Measurements from ENCODE around the gene PAQR3. TPM values are rescaled to one million over a fixed set of nuclear protein-coding genes. Genes with fewer than 3 reads are reported as not detected.

PAQR3 gene
- 10.3 TPM for polyA plus RNA-seq (2013, experiment 1 of 2)
- 11.8 TPM for polyA plus RNA-seq (2013, experiment 2 of 2)

GRCh38 chr4:78938868-78939666 lies at the start of gene PAQR3:
PAQR3 (minus strand) TSS chr4:78939438; CDS start chr4:78939224, 214 bp downstream.
- no peak within 1 kb of the TSS for H2BK5ac ChIP-seq (ENCODE audit: low read depth, low read length, poor library complexity, severe bottlenecking)
- DNase-seq: peak; percentile 79
- peaks cover 3% of the 10 kb centered on the region for H3K4me1 ChIP-seq (ENCODE audit: control insufficient read depth, insufficient read depth, low read depth, low read length)
- H3K4me2 ChIP-seq (ENCODE audit: low read length, poor library complexity, severe bottlenecking): peak within 1 kb of the TSS; percentile 82
- peak within 1 kb of the TSS in 1 of 2 experiments; percentile 98 for H3K14ac ChIP-seq (ENCODE audit: low read length in 2 of 2)
- H2AFZ ChIP-seq (ENCODE audit: low read depth, low read length): peak within 1 kb of the TSS; percentile 99
- peak within 1 kb of the TSS; percentile 99 for H3K9ac ChIP-seq (ENCODE audit: low read length)
- peak within 1 kb of the TSS; percentile 55 for H4K91ac ChIP-seq (ENCODE audit: low read length)
- under 1% methylated on average over 65 of the region's 77 CpGs for WGBS
- H4K8ac ChIP-seq (ENCODE audit: low read length): peak within 1 kb of the TSS; percentile 92
- peaks cover 19% of the 10 kb centered on the region for H3K79me1 ChIP-seq (replicated peaks; ENCODE audit: low read length, poor library complexity, severe bottlenecking)
- H2BK12ac ChIP-seq (ENCODE audit: low read length in 2 of 2): peak within 1 kb of the TSS in 1 of 2 experiments; percentile 32
- no peaks in the 10 kb centered on the region for H3K9me3 ChIP-seq (ENCODE audit: control insufficient read depth, low read length)
- peak within 1 kb of the TSS; percentile 60 to 100 for H3K23ac ChIP-seq (ENCODE audit: low read length in 2 of 2)
- H3K27me3 ChIP-seq (ENCODE audit: control insufficient read depth in 1 of 2, insufficient read depth in 1 of 2, low read length in 2 of 2): no peaks in the 10 kb centered on the region
- H2BK15ac ChIP-seq (ENCODE audit: low read depth, poor library complexity, severe bottlenecking): peak within 1 kb of the TSS; percentile 99
- peak within 1 kb of the TSS; percentile 11 to 90 for H3K18ac ChIP-seq (ENCODE audit: low read depth in 1 of 2, low read length in 2 of 2)
- H2AK5ac ChIP-seq (ENCODE audit: low read length, severe bottlenecking): no peak within 1 kb of the TSS
- H3K27ac ChIP-seq (ENCODE audit: low read length, poor library complexity, severe bottlenecking): peak within 1 kb of the TSS; percentile 16
- peak within 1 kb of the TSS in 1 of 2 experiments; percentile 69 for H3K4ac ChIP-seq (ENCODE audit: low read depth in 1 of 2, low read length in 2 of 2)
- H3K36me3 ChIP-seq (ENCODE audit: control insufficient read depth in 1 of 2, insufficient read depth in 2 of 2, low read depth in 1 of 2, low read length in 2 of 2): peaks cover 0 to 5% of the 10 kb centered on the region in 2 experiments
- peak within 1 kb of the TSS; percentile 88 to 98 for H3K4me3 ChIP-seq (ENCODE audit: insufficient read depth in 1 of 2, low read depth in 1 of 2, low read length in 2 of 2)
- peak within 1 kb of the TSS; percentile 79 for H2BK120ac ChIP-seq (ENCODE audit: low read depth, low read length)

- no peak overlapping the region for H3K14ac ChIP-seq (ENCODE audit: low read length in 2 of 2)
Observed at GRCh38 chr4:78987683-78988082, 48.4 kb upstream of the PAQR3 start.

GRCh38 chr4:78984593-78984992 lies 45.4 kb upstream of the PAQR3 start:
- WGBS: 69% methylated on average over 2 of the region's 2 CpGs
- no peak for DNase-seq

More at GRCh38 chr4:78987683-78988082, 48.4 kb upstream of the PAQR3 start:
- H3K4ac ChIP-seq (ENCODE audit: low read depth in 1 of 2, low read length in 2 of 2): no peak overlapping the region
- H3K27ac ChIP-seq (ENCODE audit: low read length, poor library complexity, severe bottlenecking): no peak overlapping the region
- H3K4me2 ChIP-seq (ENCODE audit: low read length, poor library complexity, severe bottlenecking): no peak overlapping the region
- H3K4me3 ChIP-seq (ENCODE audit: insufficient read depth in 1 of 2, low read depth in 1 of 2, low read length in 2 of 2): no peak overlapping the region
- H3K27me3 ChIP-seq (ENCODE audit: control insufficient read depth in 1 of 2, insufficient read depth in 1 of 2, low read length in 2 of 2): no peaks in the 10 kb centered on the region
- no peak overlapping the region for H2BK15ac ChIP-seq (ENCODE audit: low read depth, poor library complexity, severe bottlenecking)
- no peak overlapping the region for H3K9ac ChIP-seq (ENCODE audit: low read length)
- H3K79me1 ChIP-seq (replicated peaks; ENCODE audit: low read length, poor library complexity, severe bottlenecking): no peaks in the 10 kb centered on the region
- no peak overlapping the region for H2AK5ac ChIP-seq (ENCODE audit: low read length, severe bottlenecking)
- H4K8ac ChIP-seq (ENCODE audit: low read length): no peak overlapping the region
- no peaks in the 10 kb centered on the region for H3K4me1 ChIP-seq (ENCODE audit: control insufficient read depth, insufficient read depth, low read depth, low read length)
- whole genome bisulfite sequencing: 95% methylated on average over 1 of the region's 1 CpG
- no peak overlapping the region for H2BK5ac ChIP-seq (ENCODE audit: low read depth, low read length, poor library complexity, severe bottlenecking)
- DNase-seq: no peak
- no peak overlapping the region for H2BK12ac ChIP-seq (ENCODE audit: low read length in 2 of 2)
- no peak overlapping the region for H2AFZ ChIP-seq (ENCODE audit: low read depth, low read length)
- no peak overlapping the region for H3K23ac ChIP-seq (ENCODE audit: low read length in 2 of 2)
- H4K91ac ChIP-seq (ENCODE audit: low read length): no peak overlapping the region
- H3K18ac ChIP-seq (ENCODE audit: low read depth in 1 of 2, low read length in 2 of 2): no peak overlapping the region
- no peak overlapping the region for H2BK120ac ChIP-seq (ENCODE audit: low read depth, low read length)
- no peaks in the 10 kb centered on the region for H3K9me3 ChIP-seq (ENCODE audit: control insufficient read depth, low read length)
- no peaks in the 10 kb centered on the region for H3K36me3 ChIP-seq (ENCODE audit: control insufficient read depth in 1 of 2, insufficient read depth in 2 of 2, low read depth in 1 of 2, low read length in 2 of 2)

GRCh38 chr4:78975865-78976264 lies 36.6 kb upstream of the PAQR3 start:
- Histone ChIP-seq H3K4me3 (ENCODE audit: insufficient read depth in 1 of 2, low read depth in 1 of 2, low read length in 2 of 2) (no peak overlapping the region), H2BK120ac (ENCODE audit: low read depth, low read length) (no peak overlapping the region), H3K4me2 (ENCODE audit: low read length, poor library complexity, severe bottlenecking) (no peak overlapping the region), H2AK5ac (ENCODE audit: low read length, severe bottlenecking) (no peak overlapping the region), H3K4ac (ENCODE audit: low read depth in 1 of 2, low read length in 2 of 2) (no peak overlapping the region), H3K27me3 (ENCODE audit: control insufficient read depth in 1 of 2, insufficient read depth in 1 of 2, low read length in 2 of 2) (no peaks in the 10 kb centered on the region), H3K4me1 (ENCODE audit: control insufficient read depth, insufficient read depth, low read depth, low read length) (no peaks in the 10 kb centered on the region), H4K91ac (ENCODE audit: low read length) (no peak overlapping the region), H3K14ac (ENCODE audit: low read length in 2 of 2) (no peak overlapping the region), H3K27ac (ENCODE audit: low read length, poor library complexity, severe bottlenecking) (no peak overlapping the region), H3K79me1 (replicated peaks; ENCODE audit: low read length, poor library complexity, severe bottlenecking) (no peaks in the 10 kb centered on the region), H3K23ac (ENCODE audit: low read length in 2 of 2) (no peak overlapping the region), H3K18ac (ENCODE audit: low read depth in 1 of 2, low read length in 2 of 2) (no peak overlapping the region), H3K9me3 (ENCODE audit: control insufficient read depth, low read length) (no peaks in the 10 kb centered on the region), H2BK15ac (ENCODE audit: low read depth, poor library complexity, severe bottlenecking) (no peak overlapping the region), H4K8ac (ENCODE audit: low read length) (no peak overlapping the region), H2AFZ (ENCODE audit: low read depth, low read length) (no peak overlapping the region), H3K9ac (ENCODE audit: low read length) (no peak overlapping the region), H2BK12ac (ENCODE audit: low read length in 2 of 2) (no peak overlapping the region), H3K36me3 (ENCODE audit: control insufficient read depth in 1 of 2, insufficient read depth in 2 of 2, low read depth in 1 of 2, low read length in 2 of 2) (no peaks in the 10 kb centered on the region), H2BK5ac (ENCODE audit: low read depth, low read length, poor library complexity, severe bottlenecking) (no peak overlapping the region)
- WGBS: 88% methylated on average over 1 of the region's 2 CpGs
- no peak for DNase-seq

More at GRCh38 chr4:78984593-78984992, 45.4 kb upstream of the PAQR3 start:
- no peak overlapping the region for H2BK5ac ChIP-seq (ENCODE audit: low read depth, low read length, poor library complexity, severe bottlenecking)
- H3K27ac ChIP-seq (ENCODE audit: low read length, poor library complexity, severe bottlenecking): no peak overlapping the region
- no peaks in the 10 kb centered on the region for H3K4me1 ChIP-seq (ENCODE audit: control insufficient read depth, insufficient read depth, low read depth, low read length)
- no peak overlapping the region for H3K4me3 ChIP-seq (ENCODE audit: insufficient read depth in 1 of 2, low read depth in 1 of 2, low read length in 2 of 2)
- H4K8ac ChIP-seq (ENCODE audit: low read length): no peak overlapping the region
- no peaks in the 10 kb centered on the region for H3K9me3 ChIP-seq (ENCODE audit: control insufficient read depth, low read length)
- no peak overlapping the region for H3K18ac ChIP-seq (ENCODE audit: low read depth in 1 of 2, low read length in 2 of 2)
- no peak overlapping the region for H3K4ac ChIP-seq (ENCODE audit: low read depth in 1 of 2, low read length in 2 of 2)
- H3K36me3 ChIP-seq (ENCODE audit: control insufficient read depth in 1 of 2, insufficient read depth in 2 of 2, low read depth in 1 of 2, low read length in 2 of 2): no peaks in the 10 kb centered on the region
- no peaks in the 10 kb centered on the region for H3K79me1 ChIP-seq (replicated peaks; ENCODE audit: low read length, poor library complexity, severe bottlenecking)
- no peak overlapping the region for H2BK120ac ChIP-seq (ENCODE audit: low read depth, low read length)
- no peak overlapping the region for H3K4me2 ChIP-seq (ENCODE audit: low read length, poor library complexity, severe bottlenecking)
- H3K23ac ChIP-seq (ENCODE audit: low read length in 2 of 2): no peak overlapping the region
- no peak overlapping the region for H4K91ac ChIP-seq (ENCODE audit: low read length)
- no peak overlapping the region for H2BK12ac ChIP-seq (ENCODE audit: low read length in 2 of 2)
- no peak overlapping the region for H2BK15ac ChIP-seq (ENCODE audit: low read depth, poor library complexity, severe bottlenecking)
- H3K9ac ChIP-seq (ENCODE audit: low read length): no peak overlapping the region
- H3K27me3 ChIP-seq (ENCODE audit: control insufficient read depth in 1 of 2, insufficient read depth in 1 of 2, low read length in 2 of 2): no peaks in the 10 kb centered on the region
- H2AK5ac ChIP-seq (ENCODE audit: low read length, severe bottlenecking): no peak overlapping the region
- H2AFZ ChIP-seq (ENCODE audit: low read depth, low read length): no peak overlapping the region
- H3K14ac ChIP-seq (ENCODE audit: low read length in 2 of 2): no peak overlapping the region

All from mesenchymal stem cell (in vitro differentiated cells and primary cell).